Liver (tissue), 3 donors: ENCODE results near the gene TAF7.

Experiments used
- GABPA ChIP-seq, 2 donors: IDR thresholded peaks in 1 of 2; conservative IDR thresholded peaks in 1 of 2; 2 replicates each; pipeline ENCODE4 v1.6.1; 2016; ENCODE audit warnings: antibody characterized with exemption in 2 of 2, mild to moderate bottlenecking in 1 of 2, moderate library complexity in 1 of 2
- TAF1 ChIP-seq: conservative IDR thresholded peaks from 2 replicates; pipeline ENCODE4 v1.6.1; 2016; ENCODE audit warnings: antibody characterized with exemption, mild to moderate bottlenecking
- TF ChIP-seq, protein P1 (sequence below): IDR thresholded peaks from 2 replicates; pipeline ENCODE4 v1.6.1; 2016; ENCODE audit warnings: antibody characterized with exemption
- TF ChIP-seq, protein P2 (sequence below): IDR thresholded peaks from 2 replicates; pipeline ENCODE4 v1.6.1; 2016; ENCODE audit warnings: antibody characterized with exemption, mild to moderate bottlenecking
- TF ChIP-seq, protein P3 (sequence below): fragments of 150-350 bp; IDR thresholded peaks from 2 replicates; pipeline ENCODE4 v1.5.1; 2017; ENCODE audit warnings: improper control_type of control experiment, low read depth, low read length; ENCODE audit not compliant: missing input control
- donor health status: healthy.
- donor health status: healthy.

DNA sequence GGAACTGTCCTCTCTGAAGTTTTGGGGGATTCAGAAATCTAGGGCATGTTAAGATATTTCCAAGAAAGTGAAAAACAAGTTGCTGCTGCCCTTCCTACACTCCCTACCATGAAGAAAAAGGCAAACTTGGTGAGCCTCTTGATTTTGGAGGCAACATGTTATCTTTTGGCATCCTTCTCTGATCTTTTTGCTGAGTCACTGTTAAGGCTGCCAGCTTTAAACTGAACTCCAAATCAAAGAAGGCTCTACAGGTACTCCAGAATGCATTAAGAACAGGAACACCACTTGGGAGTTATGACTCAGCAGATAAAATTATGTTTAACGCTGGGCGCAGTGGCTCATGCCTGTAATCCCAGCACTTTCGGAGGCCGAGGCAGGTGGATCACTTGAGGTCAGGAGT lies 51.4 kb downstream of the TAF7 start:
- TF ChIP-seq, protein P1, sequence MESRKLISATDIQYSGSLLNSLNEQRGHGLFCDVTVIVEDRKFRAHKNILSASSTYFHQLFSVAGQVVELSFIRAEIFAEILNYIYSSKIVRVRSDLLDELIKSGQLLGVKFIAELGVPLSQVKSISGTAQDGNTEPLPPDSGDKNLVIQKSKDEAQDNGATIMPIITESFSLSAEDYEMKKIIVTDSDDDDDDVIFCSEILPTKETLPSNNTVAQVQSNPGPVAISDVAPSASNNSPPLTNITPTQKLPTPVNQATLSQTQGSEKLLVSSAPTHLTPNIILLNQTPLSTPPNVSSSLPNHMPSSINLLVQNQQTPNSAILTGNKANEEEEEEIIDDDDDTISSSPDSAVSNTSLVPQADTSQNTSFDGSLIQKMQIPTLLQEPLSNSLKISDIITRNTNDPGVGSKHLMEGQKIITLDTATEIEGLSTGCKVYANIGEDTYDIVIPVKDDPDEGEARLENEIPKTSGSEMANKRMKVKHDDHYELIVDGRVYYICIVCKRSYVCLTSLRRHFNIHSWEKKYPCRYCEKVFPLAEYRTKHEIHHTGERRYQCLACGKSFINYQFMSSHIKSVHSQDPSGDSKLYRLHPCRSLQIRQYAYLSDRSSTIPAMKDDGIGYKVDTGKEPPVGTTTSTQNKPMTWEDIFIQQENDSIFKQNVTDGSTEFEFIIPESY = no peak
- TF ChIP-seq, protein P2, sequence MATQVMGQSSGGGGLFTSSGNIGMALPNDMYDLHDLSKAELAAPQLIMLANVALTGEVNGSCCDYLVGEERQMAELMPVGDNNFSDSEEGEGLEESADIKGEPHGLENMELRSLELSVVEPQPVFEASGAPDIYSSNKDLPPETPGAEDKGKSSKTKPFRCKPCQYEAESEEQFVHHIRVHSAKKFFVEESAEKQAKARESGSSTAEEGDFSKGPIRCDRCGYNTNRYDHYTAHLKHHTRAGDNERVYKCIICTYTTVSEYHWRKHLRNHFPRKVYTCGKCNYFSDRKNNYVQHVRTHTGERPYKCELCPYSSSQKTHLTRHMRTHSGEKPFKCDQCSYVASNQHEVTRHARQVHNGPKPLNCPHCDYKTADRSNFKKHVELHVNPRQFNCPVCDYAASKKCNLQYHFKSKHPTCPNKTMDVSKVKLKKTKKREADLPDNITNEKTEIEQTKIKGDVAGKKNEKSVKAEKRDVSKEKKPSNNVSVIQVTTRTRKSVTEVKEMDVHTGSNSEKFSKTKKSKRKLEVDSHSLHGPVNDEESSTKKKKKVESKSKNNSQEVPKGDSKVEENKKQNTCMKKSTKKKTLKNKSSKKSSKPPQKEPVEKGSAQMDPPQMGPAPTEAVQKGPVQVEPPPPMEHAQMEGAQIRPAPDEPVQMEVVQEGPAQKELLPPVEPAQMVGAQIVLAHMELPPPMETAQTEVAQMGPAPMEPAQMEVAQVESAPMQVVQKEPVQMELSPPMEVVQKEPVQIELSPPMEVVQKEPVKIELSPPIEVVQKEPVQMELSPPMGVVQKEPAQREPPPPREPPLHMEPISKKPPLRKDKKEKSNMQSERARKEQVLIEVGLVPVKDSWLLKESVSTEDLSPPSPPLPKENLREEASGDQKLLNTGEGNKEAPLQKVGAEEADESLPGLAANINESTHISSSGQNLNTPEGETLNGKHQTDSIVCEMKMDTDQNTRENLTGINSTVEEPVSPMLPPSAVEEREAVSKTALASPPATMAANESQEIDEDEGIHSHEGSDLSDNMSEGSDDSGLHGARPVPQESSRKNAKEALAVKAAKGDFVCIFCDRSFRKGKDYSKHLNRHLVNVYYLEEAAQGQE = no peak
- TF ChIP-seq GABPA (IDR thresholded peaks at IDR 0.05 in 1 of 2, conservative IDR thresholded peaks at IDR 0.05 in 1 of 2) = no peak
- TF ChIP-seq, protein P3, sequence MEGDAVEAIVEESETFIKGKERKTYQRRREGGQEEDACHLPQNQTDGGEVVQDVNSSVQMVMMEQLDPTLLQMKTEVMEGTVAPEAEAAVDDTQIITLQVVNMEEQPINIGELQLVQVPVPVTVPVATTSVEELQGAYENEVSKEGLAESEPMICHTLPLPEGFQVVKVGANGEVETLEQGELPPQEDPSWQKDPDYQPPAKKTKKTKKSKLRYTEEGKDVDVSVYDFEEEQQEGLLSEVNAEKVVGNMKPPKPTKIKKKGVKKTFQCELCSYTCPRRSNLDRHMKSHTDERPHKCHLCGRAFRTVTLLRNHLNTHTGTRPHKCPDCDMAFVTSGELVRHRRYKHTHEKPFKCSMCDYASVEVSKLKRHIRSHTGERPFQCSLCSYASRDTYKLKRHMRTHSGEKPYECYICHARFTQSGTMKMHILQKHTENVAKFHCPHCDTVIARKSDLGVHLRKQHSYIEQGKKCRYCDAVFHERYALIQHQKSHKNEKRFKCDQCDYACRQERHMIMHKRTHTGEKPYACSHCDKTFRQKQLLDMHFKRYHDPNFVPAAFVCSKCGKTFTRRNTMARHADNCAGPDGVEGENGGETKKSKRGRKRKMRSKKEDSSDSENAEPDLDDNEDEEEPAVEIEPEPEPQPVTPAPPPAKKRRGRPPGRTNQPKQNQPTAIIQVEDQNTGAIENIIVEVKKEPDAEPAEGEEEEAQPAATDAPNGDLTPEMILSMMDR = no peak
- no peak for TF ChIP-seq TAF1
